SJSA1 (cell line): ENCODE results near the gene DERL3. TPM values are rescaled to one million over a fixed set of nuclear protein-coding genes. Genes with fewer than 3 reads are reported as not detected.
A peak's percentile ranks its signal among the peaks of the same experiment; 100 is the strongest.

Experiments used
- DNase-seq, 2 experiments: peaks; one replicate each; pipeline ENCODE4 v3.0.0-alpha.2; 2015 to 2020; ENCODE audit warnings: low spot score in 2 of 2, low read depth in 1 of 2
- H3K27ac ChIP-seq: fragments of 250-450 bp; sonication (Bioruptor Pico); 2 replicates; pipeline ENCODE4 v1.5.1; 2020; ENCODE audit warnings: mild to moderate bottlenecking, moderate library complexity
- H3K27me3 ChIP-seq: fragments of 250-450 bp; sonication (Bioruptor Pico); replicated peaks from 2 replicates; pipeline ENCODE4 v1.5.1; 2020; ENCODE audit warnings: mild to moderate bottlenecking, moderate library complexity
- H3K36me3 ChIP-seq: fragments of 250-450 bp; sonication (Bioruptor Pico); 2 replicates; pipeline ENCODE4 v1.5.1; 2020; ENCODE audit warnings: mild to moderate bottlenecking
- H3K4me1 ChIP-seq: fragments of 250-450 bp; sonication (Bioruptor Pico); replicated peaks from 2 replicates; pipeline ENCODE4 v1.6.1; 2021; ENCODE audit warnings: mild to moderate bottlenecking
- H3K4me3 ChIP-seq: fragments of 250-450 bp; sonication (Bioruptor Pico); 2 replicates; pipeline ENCODE4 v1.5.1; 2020; ENCODE audit warnings: mild to moderate bottlenecking
- H3K9me3 ChIP-seq: fragments of 250-450 bp; sonication (Bioruptor Pico); replicated peaks from 2 replicates; pipeline ENCODE4 v1.5.1; 2020; ENCODE audit warnings: mild to moderate bottlenecking
- total RNA-seq: library from RNA; depleted of rRNA; stranded (reverse); fragments of >200 nt; shearing (Covaris generic); gene quantifications from 2 replicates; pipeline ENCODE4 v1.2.3, GENCODE V29; 2014

DERL3 gene
- total RNA-seq, 1 experiment from 2014 or later = not detected

DNA sequence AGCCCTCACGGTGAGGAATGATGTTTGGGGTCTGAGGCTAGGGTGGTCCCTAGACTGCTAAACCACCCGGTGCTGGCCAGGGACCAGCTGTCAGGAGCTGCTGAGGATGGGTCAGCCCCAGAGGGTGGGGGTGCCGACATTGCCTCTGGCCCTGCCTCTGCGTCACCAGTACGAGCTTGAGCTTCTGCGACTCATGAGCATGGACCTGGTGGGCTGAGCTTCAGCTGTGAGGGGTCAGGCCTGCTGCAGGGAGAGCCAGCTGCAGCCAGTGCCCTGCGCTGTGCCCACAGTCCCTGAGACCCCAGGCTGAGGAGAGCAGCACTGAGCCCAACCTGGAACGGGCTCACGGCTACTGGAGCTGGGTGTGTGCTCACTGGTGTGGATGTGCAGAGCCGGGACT, 7.0 kb downstream of the DERL3 start:
- H3K4me1 ChIP-seq = peaks cover 25% of the 10 kb centered on the region
- H3K9me3 ChIP-seq = no peaks in the 10 kb centered on the region
- DNase-seq = no peak
- no peaks in the 10 kb centered on the region for H3K27me3 ChIP-seq
- H3K27ac ChIP-seq = no peak overlapping the region
- peaks cover 85% of the 10 kb centered on the region for H3K36me3 ChIP-seq
- H3K4me3 ChIP-seq = no peak overlapping the region

DNA sequence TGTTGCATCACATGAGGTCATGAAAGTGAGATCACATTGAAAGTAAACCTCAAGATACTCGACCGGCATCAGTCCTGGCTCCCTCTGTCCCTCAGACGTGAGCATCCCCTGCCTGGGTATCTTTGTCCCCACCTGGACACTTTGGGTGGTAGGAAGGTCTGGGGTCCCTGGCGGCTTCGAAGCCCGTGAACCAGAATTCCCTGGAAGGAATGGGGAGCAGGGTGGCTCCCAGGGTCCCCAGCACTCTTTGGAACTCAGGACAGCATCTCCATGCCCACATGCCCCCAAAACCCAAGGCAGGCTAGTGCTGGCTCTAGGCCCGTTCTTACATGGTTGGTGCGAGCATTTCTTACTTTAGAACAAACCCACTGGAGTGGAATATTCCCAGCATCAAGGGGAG, 7.5 kb downstream of the DERL3 start:
- DNase-seq = no peak
- Histone ChIP-seq H3K27me3 (no peaks in the 10 kb centered on the region), H3K4me1 (peaks cover 31% of the 10 kb centered on the region), H3K27ac (no peak overlapping the region), H3K4me3 (no peak overlapping the region), H3K9me3 (no peaks in the 10 kb centered on the region), H3K36me3 (peaks cover 85% of the 10 kb centered on the region)

DNA sequence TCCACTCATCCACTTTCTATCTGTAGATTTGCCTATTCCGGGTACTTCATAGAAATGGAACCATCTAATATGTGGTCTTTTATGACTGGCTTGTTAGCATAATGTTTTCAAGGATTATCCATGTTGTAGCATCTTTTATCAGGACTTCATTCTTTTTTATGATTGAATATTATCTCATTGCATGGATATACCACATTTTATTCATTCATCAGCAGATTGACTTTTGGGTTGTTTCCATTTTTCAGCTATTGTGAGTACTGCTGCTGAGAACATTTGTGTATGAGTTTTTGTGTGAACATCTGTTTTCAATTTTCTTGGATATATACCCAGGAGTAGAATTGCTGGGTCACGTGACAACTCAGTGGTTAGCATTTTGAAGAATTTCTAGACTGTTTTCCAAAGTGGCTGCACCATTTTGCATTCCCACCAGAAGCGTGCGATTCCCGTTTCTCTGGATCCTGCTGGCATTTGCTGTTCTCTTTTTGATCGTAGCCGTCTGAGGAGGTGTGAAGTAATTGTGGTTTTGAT, 8.9 kb downstream of the DERL3 start:
- peak; percentile 56 to 65 for DNase-seq
- no peaks in the 10 kb centered on the region for H3K27me3 ChIP-seq
- H3K4me3 ChIP-seq = no peak overlapping the region
- no peaks in the 10 kb centered on the region for H3K9me3 ChIP-seq
- H3K4me1 ChIP-seq = peaks cover 40% of the 10 kb centered on the region
- peaks cover 85% of the 10 kb centered on the region for H3K36me3 ChIP-seq
- no peak overlapping the region for H3K27ac ChIP-seq

DNA sequence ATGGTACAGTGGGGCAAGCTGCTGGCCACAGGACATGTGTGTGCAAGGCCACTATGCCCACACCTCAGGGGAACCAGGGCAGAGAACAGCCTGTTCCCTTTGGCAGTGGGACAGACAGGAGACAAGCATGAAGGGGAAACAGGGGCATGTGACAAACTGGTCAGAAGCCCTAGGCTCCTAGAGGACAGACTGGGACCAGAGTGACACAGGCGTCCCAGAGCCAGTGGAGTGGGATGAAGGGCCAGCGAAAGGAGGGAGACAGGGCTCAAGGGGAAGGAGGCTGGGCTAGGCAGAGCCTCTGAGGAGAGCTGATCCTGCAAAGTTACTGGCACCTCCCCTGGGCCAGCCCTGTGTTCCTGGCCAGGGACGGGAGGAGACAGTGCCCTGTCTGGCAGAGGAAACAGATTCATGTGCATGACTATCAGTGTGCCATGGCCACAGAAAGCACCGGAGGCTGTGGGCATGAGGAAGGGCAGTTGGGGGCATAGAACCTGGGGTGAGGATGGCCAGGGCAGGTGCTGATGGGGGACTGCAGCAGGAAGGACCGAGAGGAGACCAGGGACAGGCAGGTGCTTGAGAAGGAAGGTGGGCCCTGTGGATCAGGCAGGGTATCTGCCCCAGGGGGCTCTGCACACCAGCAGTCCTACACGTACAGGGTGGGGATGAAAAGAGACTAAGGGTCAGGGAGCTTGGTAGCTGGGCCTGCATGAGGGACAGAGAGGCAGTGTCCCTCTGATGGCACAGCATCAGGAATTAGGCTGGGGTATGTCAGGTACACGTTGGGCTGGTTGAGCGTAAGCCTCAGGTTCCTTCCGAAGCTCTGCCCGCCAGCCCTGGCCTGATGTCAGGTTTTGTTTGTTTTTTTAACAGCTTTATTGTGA, 9.8 kb downstream of the DERL3 start:
- Histone ChIP-seq H3K27ac (no peak overlapping the region), H3K9me3 (no peaks in the 10 kb centered on the region), H3K4me3 (no peak overlapping the region), H3K4me1 (peaks cover 40% of the 10 kb centered on the region), H3K36me3 (peaks cover 88% of the 10 kb centered on the region), H3K27me3 (no peaks in the 10 kb centered on the region)
- no peak for DNase-seq

DNA sequence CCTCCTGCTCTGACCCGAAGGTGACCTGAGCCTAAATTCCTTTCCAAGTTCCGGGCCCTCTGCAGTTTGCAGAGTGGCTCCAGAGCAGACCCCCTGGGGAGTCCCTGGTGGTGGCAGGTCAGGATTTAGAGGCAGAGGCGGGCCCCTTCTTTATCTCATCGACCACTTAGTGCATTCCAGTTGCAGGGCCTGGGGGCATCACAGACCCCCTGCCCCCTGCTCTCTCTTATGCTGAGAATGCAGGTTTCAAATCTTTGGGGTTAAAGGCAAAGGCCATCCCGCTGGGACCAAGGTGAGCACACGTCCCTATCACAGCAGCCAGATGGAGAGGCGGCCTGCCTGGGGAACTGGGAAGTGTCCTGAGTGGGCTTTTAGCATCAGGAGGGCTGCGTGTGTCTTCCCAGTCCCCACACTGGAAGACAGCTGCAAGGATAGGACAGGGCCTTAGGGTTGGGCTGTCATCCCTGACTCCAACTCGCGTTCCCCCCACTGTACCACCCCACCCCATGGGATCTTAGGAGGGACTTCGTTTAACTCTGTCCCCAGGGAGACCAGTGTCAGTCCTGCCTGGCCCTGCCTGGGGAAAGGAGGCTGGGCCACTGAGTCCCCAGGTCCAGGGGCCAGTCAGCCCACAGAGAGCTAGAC, 11.3 kb downstream of the DERL3 start:
- Histone ChIP-seq H3K36me3 (peaks cover 86% of the 10 kb centered on the region), H3K9me3 (no peaks in the 10 kb centered on the region), H3K27ac (no peak overlapping the region; the same call in 1 of the 2 replicates), H3K27me3 (no peaks in the 10 kb centered on the region), H3K4me3 (no peak overlapping the region), H3K4me1 (peaks cover 40% of the 10 kb centered on the region)
- DNase-seq = no peak

DNA sequence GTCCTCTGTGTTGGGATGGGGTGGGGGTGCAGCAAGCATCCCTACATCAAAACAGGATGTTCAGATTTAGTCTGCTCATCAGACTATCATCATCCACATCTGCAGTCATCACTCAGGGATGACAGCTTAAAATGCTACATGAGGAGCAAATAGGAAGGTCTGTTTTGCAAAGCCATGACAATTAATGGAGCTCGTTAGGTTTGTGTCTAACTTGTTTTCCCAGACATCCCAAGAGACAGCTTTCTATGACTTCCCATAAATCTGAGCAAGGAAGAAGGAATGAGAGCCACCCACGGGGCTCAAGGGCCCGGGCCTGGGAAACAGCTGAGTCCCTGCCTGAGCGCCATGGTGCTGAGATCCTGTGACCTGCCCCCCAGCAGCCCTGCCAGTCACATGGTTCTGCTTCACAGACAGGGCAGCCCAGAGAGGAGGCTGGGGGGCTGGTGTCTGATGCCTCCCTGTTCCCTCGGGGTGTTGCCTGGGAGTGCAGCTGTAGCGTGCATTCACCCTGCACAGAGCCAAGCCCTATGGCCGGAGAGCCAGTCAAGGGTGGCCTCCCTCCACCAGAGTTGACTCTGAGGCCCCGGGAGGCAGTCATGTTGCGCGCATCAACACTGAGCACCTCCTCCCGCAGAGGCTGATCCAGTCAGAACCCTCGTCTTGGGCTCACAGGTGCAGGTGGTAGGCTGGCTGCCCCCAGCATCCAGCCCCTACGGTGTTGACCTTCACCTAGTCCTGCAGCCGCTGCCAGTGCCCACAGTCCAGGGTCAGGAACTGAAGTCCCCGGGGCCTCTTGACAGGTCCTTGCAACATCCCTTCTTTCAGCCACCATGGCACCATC, 12.1 kb downstream of the DERL3 start:
- Histone ChIP-seq H3K4me3 (no peak overlapping the region), H3K36me3 (peaks cover 86% of the 10 kb centered on the region), H3K27ac (peak overlapping the region; percentile 24; the same call in 1 of the 2 replicates), H3K27me3 (no peaks in the 10 kb centered on the region), H3K9me3 (no peaks in the 10 kb centered on the region), H3K4me1 (peaks cover 40% of the 10 kb centered on the region)
- peak; percentile 39 to 55 for DNase-seq

DNA sequence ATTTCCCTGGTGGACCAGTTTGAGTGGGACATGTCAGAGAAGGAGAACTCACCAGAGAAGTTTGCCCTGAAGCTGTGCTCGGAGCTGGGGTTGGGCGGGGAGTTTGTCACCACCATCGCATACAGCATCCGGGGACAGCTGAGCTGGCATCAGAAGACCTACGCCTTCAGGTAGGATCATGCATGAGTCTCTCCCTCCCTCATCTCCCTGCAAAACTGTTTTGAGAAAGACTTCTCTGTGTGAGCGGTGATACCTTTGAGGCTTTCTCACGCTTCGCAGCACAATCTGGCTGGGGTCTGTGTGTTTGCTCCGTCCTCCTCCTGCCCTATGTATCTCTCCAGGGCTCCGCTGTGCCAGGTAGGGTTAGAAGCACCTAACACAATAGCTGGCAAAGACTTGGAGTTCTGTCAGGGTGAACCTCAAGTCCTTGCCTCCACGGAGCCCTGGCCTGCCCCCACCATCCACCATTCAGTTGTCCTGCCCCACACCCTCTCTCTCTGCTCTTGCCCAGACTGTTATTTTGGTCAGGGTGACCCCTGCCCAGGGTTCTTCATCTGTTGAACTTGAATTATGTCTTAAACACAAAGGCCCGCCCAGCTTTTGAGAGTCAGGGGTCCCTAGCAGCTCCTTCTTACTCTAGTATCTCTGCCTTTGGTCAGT, 13.4 kb downstream of the DERL3 start:
- Histone ChIP-seq H3K4me3 (no peak overlapping the region), H3K27ac (peak overlapping the region; percentile 24; the same call in 1 of the 2 replicates), H3K27me3 (no peaks in the 10 kb centered on the region), H3K36me3 (peaks cover 89% of the 10 kb centered on the region), H3K4me1 (peaks cover 42% of the 10 kb centered on the region), H3K9me3 (no peaks in the 10 kb centered on the region)
- no peak for DNase-seq

DNA sequence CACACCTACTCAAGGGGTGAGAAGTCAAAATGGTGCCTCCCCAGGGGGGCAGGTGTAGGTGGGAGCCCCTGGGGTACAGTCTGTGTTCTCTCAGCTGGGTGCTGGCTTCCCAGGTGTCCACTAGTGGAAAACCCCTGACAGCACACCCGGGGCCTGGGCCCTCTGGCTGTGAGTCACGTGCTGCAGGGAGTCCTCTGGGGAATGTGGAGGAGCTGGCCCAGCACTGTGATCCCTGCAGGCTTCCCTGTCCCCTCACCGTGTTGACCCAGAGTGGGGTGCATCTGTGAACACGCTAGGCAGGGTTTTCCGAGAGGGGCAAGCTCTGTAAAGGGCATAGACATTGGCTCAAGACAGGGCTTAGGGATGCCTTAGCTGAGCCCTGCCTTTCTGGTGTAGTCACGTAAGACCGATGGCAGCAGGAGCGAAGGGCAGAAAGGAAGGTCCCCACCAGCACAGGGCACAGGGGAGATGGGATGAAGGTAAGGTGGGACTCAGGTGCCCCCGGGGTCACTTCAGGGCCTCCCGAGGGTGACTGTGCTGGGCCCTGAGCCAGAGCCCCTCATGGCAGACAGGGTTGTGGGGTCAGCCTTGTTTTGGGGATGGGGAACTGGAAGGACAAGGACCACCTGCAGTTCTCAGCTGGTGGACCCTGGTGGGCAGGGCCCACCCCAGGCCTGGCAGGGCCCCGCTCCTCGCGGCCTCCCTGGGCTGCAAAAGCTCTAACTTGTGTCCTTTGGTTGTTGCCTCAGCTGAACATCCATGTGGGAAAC, 14.1 kb downstream of the DERL3 start:
- H3K4me3 ChIP-seq = no peak overlapping the region
- H3K9me3 ChIP-seq = no peaks in the 10 kb centered on the region
- peaks cover 96% of the 10 kb centered on the region for H3K36me3 ChIP-seq
- no peak overlapping the region for H3K27ac ChIP-seq
- H3K27me3 ChIP-seq = no peaks in the 10 kb centered on the region
- no peak for DNase-seq
- peaks cover 35% of the 10 kb centered on the region for H3K4me1 ChIP-seq

DNA sequence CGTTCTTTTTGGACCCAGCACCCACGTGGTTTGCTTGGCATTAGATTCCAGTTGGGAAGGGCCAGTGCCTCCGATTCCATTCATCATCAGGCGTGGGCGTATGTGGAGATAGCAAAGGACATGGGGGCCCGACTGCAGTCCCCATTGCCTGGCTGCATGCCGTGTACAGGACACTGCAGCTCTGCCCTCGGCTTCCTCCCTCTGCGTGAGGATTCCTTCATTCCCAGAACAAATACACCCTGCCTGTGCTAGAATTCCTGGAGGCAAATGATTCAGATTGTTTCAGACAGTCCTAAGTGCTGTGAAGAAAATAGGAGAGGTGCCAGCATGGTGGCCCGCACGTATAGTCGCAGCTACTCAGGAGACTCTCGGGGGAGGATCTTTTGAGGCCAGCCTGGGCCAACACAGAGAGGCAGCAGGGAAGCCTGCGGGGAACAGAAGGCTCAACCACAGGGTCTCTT, 15.4 kb downstream of the DERL3 start:
- Histone ChIP-seq H3K4me1 (peaks cover 23% of the 10 kb centered on the region), H3K4me3 (no peak overlapping the region), H3K9me3 (no peaks in the 10 kb centered on the region), H3K36me3 (peaks cover 96% of the 10 kb centered on the region), H3K27ac (no peak overlapping the region), H3K27me3 (no peaks in the 10 kb centered on the region)
- no peak for DNase-seq

DNA sequence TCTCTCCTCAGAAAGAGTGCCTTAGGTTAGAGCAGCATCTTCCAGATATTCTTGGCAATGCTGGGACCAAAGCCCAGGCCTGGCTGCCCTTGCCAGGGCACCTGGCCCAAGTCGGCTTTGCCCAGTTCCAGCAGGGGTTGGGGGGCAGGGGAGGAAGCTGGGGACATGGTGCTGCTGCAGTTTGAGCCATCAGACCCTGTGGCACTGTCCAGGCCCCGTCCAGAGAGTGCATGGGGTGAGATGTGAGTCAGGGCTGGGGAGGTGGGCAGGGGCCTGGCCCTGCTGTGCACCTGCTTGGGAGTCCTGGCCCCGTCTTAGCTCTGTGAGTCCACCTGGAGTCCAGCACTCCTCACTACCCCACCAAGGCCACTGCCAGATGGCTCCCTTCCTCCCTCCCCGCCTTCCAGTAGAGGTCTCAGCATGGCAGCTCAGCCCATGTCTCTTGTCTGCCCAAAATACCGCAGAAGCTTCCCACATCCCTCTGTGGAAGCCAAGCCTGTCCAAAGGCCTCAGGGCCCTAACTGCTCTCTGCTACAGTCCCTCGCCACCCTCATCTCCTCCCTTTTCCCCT, 16.6 kb downstream of the DERL3 start:
- Histone ChIP-seq H3K27ac (no peak overlapping the region), H3K4me3 (no peak overlapping the region), H3K27me3 (no peaks in the 10 kb centered on the region), H3K9me3 (no peaks in the 10 kb centered on the region), H3K4me1 (peaks cover 21% of the 10 kb centered on the region), H3K36me3 (peaks cover 96% of the 10 kb centered on the region)
- DNase-seq = no peak

DNA sequence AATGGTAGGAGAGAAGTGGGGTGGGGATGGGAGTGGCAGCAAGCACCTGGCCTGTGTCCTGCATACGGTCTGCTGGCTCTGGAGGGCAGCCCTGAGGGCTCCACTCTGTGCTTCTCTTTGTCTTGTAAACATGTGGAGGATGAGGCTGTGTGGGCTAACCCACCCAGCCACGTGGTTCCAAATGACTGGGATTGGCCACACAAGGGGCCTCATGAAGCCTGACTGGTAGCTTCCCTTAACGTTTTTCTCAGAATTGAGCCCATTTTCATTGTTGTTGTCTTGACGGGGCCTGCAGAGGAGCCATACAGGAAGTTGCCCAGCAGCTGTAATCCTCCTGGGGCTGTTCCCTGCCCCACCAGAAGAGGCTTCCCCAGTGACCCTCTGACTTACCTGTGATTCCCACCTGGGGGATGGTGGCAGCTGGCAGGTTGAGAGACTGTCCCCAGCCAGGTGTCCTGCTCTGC, 18.0 kb downstream of the DERL3 start:
- Histone ChIP-seq H3K27ac (no peak overlapping the region), H3K36me3 (peaks cover 96% of the 10 kb centered on the region), H3K4me3 (no peak overlapping the region), H3K4me1 (peaks cover 7% of the 10 kb centered on the region), H3K9me3 (no peaks in the 10 kb centered on the region), H3K27me3 (no peaks in the 10 kb centered on the region)
- no peak for DNase-seq

DNA sequence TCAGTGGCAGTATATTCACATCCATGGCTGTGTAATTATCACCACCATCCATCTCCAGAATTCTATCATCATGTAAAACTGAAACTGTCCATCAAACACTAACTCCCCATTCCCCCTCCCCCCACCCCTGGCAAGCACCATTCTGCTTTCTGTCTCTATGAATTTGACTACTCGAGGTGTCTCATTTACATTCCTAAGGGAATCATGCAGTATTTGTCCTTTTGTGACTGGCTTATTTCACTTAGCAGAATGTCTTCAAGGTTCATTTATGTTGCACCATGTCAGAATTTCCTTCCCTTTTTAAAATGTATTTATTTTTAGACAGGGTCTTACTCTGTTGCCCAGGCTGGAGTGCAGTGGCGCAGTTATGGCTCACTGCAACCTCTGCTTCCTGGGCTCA, 20.3 kb downstream of the DERL3 start:
- Histone ChIP-seq H3K4me3 (no peak overlapping the region), H3K27me3 (no peaks in the 10 kb centered on the region), H3K36me3 (peaks cover 93% of the 10 kb centered on the region), H3K4me1 (peaks cover 3% of the 10 kb centered on the region; the same call in 1 of the 2 replicates), H3K9me3 (no peaks in the 10 kb centered on the region), H3K27ac (no peak overlapping the region)
- no peak for DNase-seq
